Ovary (tissue), 3 donors: Measurements from ENCODE around the gene ADARB2.

ENCODE experiments used
- EP300 ChIP-seq: sonication (generic); formaldehyde crosslinking; IDR thresholded peaks from one replicate; pipeline ENCODE4 v1.6.1; 2017; ENCODE audit warnings: antibody characterized with exemption
- POLR2A ChIP-seq: fragments of 450-650 bp; IDR thresholded peaks from one replicate; pipeline ENCODE4 v1.6.1; 2017; ENCODE audit warnings: antibody characterized with exemption, mild to moderate bottlenecking, moderate library complexity
- TF ChIP-seq, protein P1 (sequence below), 3 donors: fragments of 450-650 bp in 2 of 3; fragments of 200-600 bp in 1 of 3; IDR thresholded peaks; one replicate each; pipeline versions ENCODE4 v1.5.1 to v1.8.0; 2016 to 2022; ENCODE audit warnings: antibody characterized with exemption in 3 of 3, mild to moderate bottlenecking in 1 of 3
- donor health status: DM: no; HTN: no; CAD: no.

DNA sequence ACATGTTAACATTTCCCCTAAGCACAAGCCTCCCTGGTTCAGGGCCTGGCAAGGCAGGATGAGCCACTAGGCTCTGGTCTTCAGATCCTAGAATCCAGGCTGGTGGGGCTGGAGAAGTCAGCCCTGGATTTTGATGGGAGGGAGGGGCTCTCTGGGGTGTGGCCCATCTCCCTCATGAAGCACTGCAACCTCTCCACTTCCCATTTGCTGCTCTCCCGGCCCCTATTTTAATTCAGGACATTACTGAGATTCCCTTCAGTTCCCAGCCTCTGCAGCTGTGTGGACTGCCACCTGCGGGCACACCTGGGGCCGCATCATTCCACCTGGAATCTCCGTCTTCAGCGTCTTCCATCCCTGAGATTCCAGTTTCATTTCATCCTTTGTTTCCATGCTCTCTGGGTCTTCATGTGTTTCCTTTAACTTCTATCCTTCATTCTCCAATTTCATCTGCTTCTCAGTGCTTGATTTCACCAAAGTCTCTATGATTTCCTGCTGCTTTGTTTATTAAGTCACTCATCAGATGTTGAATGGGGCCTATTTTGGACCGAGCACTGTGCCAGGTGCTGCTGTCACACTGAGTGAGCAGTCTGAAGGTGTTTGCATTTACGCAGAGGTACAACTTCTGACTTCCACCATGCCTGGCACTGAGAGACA lies 427.6 kb downstream of the ADARB2 start:
- TF ChIP-seq, protein P1, sequence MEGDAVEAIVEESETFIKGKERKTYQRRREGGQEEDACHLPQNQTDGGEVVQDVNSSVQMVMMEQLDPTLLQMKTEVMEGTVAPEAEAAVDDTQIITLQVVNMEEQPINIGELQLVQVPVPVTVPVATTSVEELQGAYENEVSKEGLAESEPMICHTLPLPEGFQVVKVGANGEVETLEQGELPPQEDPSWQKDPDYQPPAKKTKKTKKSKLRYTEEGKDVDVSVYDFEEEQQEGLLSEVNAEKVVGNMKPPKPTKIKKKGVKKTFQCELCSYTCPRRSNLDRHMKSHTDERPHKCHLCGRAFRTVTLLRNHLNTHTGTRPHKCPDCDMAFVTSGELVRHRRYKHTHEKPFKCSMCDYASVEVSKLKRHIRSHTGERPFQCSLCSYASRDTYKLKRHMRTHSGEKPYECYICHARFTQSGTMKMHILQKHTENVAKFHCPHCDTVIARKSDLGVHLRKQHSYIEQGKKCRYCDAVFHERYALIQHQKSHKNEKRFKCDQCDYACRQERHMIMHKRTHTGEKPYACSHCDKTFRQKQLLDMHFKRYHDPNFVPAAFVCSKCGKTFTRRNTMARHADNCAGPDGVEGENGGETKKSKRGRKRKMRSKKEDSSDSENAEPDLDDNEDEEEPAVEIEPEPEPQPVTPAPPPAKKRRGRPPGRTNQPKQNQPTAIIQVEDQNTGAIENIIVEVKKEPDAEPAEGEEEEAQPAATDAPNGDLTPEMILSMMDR (IDR thresholded peaks at IDR 0.05) = no peak
- no peak for TF ChIP-seq POLR2A
- no peak for TF ChIP-seq EP300
